Measurements from ENCODE around the gene ZMYND10.

ZMYND10 gene

GRCh38 chr3:50372349-50372748, 26.8 kb upstream of the ZMYND10 start:
- ATAC-seq: peak; percentile 3; the same call in 2 of the 3 replicates
- TF ChIP-seq SNAI2 (CRISPR knock-in tag; IDR thresholded peaks at IDR 0.05) (no peak), ZC3H10 (CRISPR knock-in tag; IDR thresholded peaks at IDR 0.05) (no peak), GLIS3 (CRISPR knock-in tag; IDR thresholded peaks at IDR 0.05) (no peak), PPARA (CRISPR knock-in tag; IDR thresholded peaks at IDR 0.05; ENCODE audit: borderline replicate concordance) (no peak), TCF4 (CRISPR knock-in tag; IDR thresholded peaks at IDR 0.05; ENCODE audit: borderline replicate concordance) (no peak), CSRNP3 (CRISPR knock-in tag; IDR thresholded peaks at IDR 0.05) (no peak)

- ATAC-seq: no peak; the same call in 2 of the 3 replicates
- TF ChIP-seq ZFP3 (CRISPR knock-in tag; IDR thresholded peaks at IDR 0.05): no peak
- no peak for TF ChIP-seq PPARA (CRISPR knock-in tag; IDR thresholded peaks at IDR 0.05; ENCODE audit: borderline replicate concordance)
- no peak for TF ChIP-seq CSDC2 (CRISPR knock-in tag; IDR thresholded peaks at IDR 0.05)
- TF ChIP-seq CSRNP3 (CRISPR knock-in tag; IDR thresholded peaks at IDR 0.05): no peak
- TF ChIP-seq ARNTL (CRISPR knock-in tag; IDR thresholded peaks at IDR 0.05; ENCODE audit: borderline replicate concordance, low read depth): no peak
- TF ChIP-seq TCF4 (CRISPR knock-in tag; IDR thresholded peaks at IDR 0.05; ENCODE audit: borderline replicate concordance): no peak
- no peak for TF ChIP-seq ZFP30 (CRISPR knock-in tag; IDR thresholded peaks at IDR 0.05)
- TF ChIP-seq ZNF565 (CRISPR knock-in tag; conservative IDR thresholded peaks at IDR 0.05; ENCODE audit: low read depth): no peak
- no peak for TF ChIP-seq ISL1 (CRISPR knock-in tag; IDR thresholded peaks at IDR 0.05)
- TF ChIP-seq CREB5 (CRISPR knock-in tag; IDR thresholded peaks at IDR 0.05; ENCODE audit: low read depth): no peak
Observed at GRCh38 chr3:50371133-50371685, 25.7 kb upstream of the ZMYND10 start.

- peak; percentile 65 for ATAC-seq
- TF ChIP-seq GLIS3 (CRISPR knock-in tag; IDR thresholded peaks at IDR 0.05) (no peak), ZNF8 (CRISPR knock-in tag; IDR thresholded peaks at IDR 0.05) (no peak), CREB5 (CRISPR knock-in tag; IDR thresholded peaks at IDR 0.05; ENCODE audit: low read depth) (no peak), PATZ1 (CRISPR knock-in tag; IDR thresholded peaks at IDR 0.05; ENCODE audit: borderline replicate concordance) (no peak), TOX (CRISPR knock-in tag; IDR thresholded peaks at IDR 0.05; ENCODE audit: borderline replicate concordance) (no peak), POU6F1 (CRISPR knock-in tag; IDR thresholded peaks at IDR 0.05; ENCODE audit: borderline replicate concordance, low read depth) (no peak), SNAI2 (CRISPR knock-in tag; IDR thresholded peaks at IDR 0.05) (no peak), OSR1 (CRISPR knock-in tag; IDR thresholded peaks at IDR 0.05) (no peak), CSDC2 (CRISPR knock-in tag; IDR thresholded peaks at IDR 0.05) (no peak), ARNTL (CRISPR knock-in tag; IDR thresholded peaks at IDR 0.05; ENCODE audit: borderline replicate concordance, low read depth) (no peak), BACH2 (CRISPR knock-in tag; IDR thresholded peaks at IDR 0.05; ENCODE audit: borderline replicate concordance) (no peak), ZNF70 (CRISPR knock-in tag; IDR thresholded peaks at IDR 0.05) (no peak), ESRRG (CRISPR knock-in tag; IDR thresholded peaks at IDR 0.05) (no peak), ZFP3 (CRISPR knock-in tag; IDR thresholded peaks at IDR 0.05) (no peak), CSRNP3 (CRISPR knock-in tag; IDR thresholded peaks at IDR 0.05) (no peak)
Observed at GRCh38 chr3:50370594-50370993, 25.1 kb upstream of the ZMYND10 start.
